Keratinocyte (primary cell): ENCODE results near the gene ACAD9. TPM values are rescaled to one million over a fixed set of nuclear protein-coding genes. Genes with fewer than 3 reads are reported as not detected.

ENCODE experiments used
- DNase-seq: peaks from one replicate; pipeline ENCODE4 v3.0.0-alpha.2; 2011; ENCODE audit warnings: low read depth, missing footprints, low spot score
- FAIRE-seq: peaks from 2 replicates; lab custom pipeline; 2011; peaks lifted over from hg19 to GRCh38; lab: Jason Lieb, UNC
- H2AFZ ChIP-seq: 2 replicates; pipeline ENCODE4 v1.6.0; 2012; ENCODE audit warnings: low read length, control low read depth, inconsistent platforms; ENCODE audit not compliant: control insufficient read depth
- H3K27ac ChIP-seq: 2 replicates; pipeline ENCODE4 v1.5.1; 2011; ENCODE audit warnings: low read length; ENCODE audit not compliant: control insufficient read depth, insufficient read depth
- H3K27me3 ChIP-seq: 3 replicates; pipeline ENCODE4 v1.6.0; 2011; ENCODE audit warnings: low read length; ENCODE audit not compliant: control insufficient read depth, insufficient read depth; ENCODE audit errors: extremely low read depth
- H3K36me3 ChIP-seq, 2 experiments: 2 replicates in 1 of 2; 3 replicates in 1 of 2; pipeline ENCODE4 v1.5.1; 2011; ENCODE audit warnings: low read length in 2 of 2, mild to moderate bottlenecking in 1 of 2; ENCODE audit not compliant: control insufficient read depth in 2 of 2, insufficient read depth in 2 of 2; ENCODE audit errors: extremely low read depth in 1 of 2
- H3K4me1 ChIP-seq: 3 replicates; pipeline ENCODE4 v1.5.1; 2011; ENCODE audit warnings: low read length; ENCODE audit not compliant: control insufficient read depth, insufficient read depth; ENCODE audit errors: extremely low read depth
- H3K4me2 ChIP-seq: 3 replicates; pipeline ENCODE4 v1.6.0; 2011; ENCODE audit warnings: low read depth, low read length; ENCODE audit not compliant: control insufficient read depth, insufficient read depth; ENCODE audit errors: extremely low read depth
- H3K4me3 ChIP-seq, 3 experiments: fragments of 200-600 bp in 1 of 3; sonication (generic) in 1 of 3; 2 replicates in 2 of 3; 3 replicates in 1 of 3; pipeline ENCODE4 v1.5.1; 2011 to 2016; ENCODE audit warnings: low read length in 3 of 3, mild to moderate bottlenecking in 3 of 3, control low read depth in 2 of 3, inconsistent platforms in 1 of 3, low read depth in 1 of 3, mixed read lengths in 1 of 3, mixed run types in 1 of 3, moderate library complexity in 1 of 3; ENCODE audit not compliant: control insufficient read depth in 2 of 3, insufficient read depth in 2 of 3; ENCODE audit errors: extremely low read depth in 1 of 3
- H3K79me2 ChIP-seq: 2 replicates; pipeline ENCODE4 v1.6.0; 2012; ENCODE audit warnings: low read length; ENCODE audit not compliant: control insufficient read depth, insufficient read depth
- H3K9ac ChIP-seq: 3 replicates; pipeline ENCODE4 v1.6.0; 2011; ENCODE audit warnings: low read length; ENCODE audit not compliant: control insufficient read depth, insufficient read depth; ENCODE audit errors: extremely low read depth
- H3K9me1 ChIP-seq: 3 replicates; pipeline ENCODE4 v1.6.0; 2011; ENCODE audit warnings: low read length; ENCODE audit not compliant: control insufficient read depth, insufficient read depth; ENCODE audit errors: extremely low read depth
- H3K9me3 ChIP-seq: 2 replicates; pipeline ENCODE4 v1.5.1; 2012; ENCODE audit warnings: low read depth, low read length; ENCODE audit not compliant: control insufficient read depth
- H4K20me1 ChIP-seq: 3 replicates; pipeline ENCODE4 v1.6.0; 2011; ENCODE audit warnings: low read length; ENCODE audit not compliant: control insufficient read depth, insufficient read depth; ENCODE audit errors: extremely low read depth
- CTCF ChIP-seq, 3 experiments: IDR thresholded peaks in 1 of 3; conservative IDR thresholded peaks in 1 of 3; optimal IDR thresholded peaks in 1 of 3; 2 replicates in 2 of 3; 3 replicates in 1 of 3; pipeline versions ENCODE3 to v1.5.1; 2011; ENCODE audit warnings: low read length in 3 of 3, mild to moderate bottlenecking in 3 of 3, moderate library complexity in 2 of 3, control low read depth in 1 of 3, inconsistent platforms in 1 of 3; ENCODE audit not compliant: insufficient read depth in 2 of 3; ENCODE audit errors: extremely low read depth in 1 of 3
- EZH2 ChIP-seq: IDR thresholded peaks from one replicate; pipeline ENCODE4 v1.6.1; 2012; ENCODE audit warnings: inconsistent platforms, mild to moderate bottlenecking, low read length, moderate library complexity
- dilution Hi-C: fragments of 300-500 bp; cut with MboI; formaldehyde crosslinking; loops from one replicate; pipeline ENCODE4 v1.7.0; 2020; ENCODE audit warnings: low sequenced_read_pairs; ENCODE audit not compliant: extremely low pct_ligation_motif_present
- polyA plus RNA-seq, 5 experiments: library from polyadenylated mRNA; depleted of rRNA in 3 of 5; stranded (reverse) in 3 of 5; stranded (forward) in 1 of 5; unstranded in 1 of 5; fragments of >200 nt; gene quantifications; 1 replicate in 1 of 5; 2 replicates in 3 of 5; 3 replicates in 1 of 5; pipeline versions ENCODE4 v1.2.1 to v1.2.3, GENCODE V29; 2011 to 2012; ENCODE audit warnings: missing spikeins in 2 of 5, low read depth in 1 of 5, low replicate concordance in 1 of 5

Gene ACAD9
- polyA plus RNA-seq, 1 donor (not counting 4 experiments of a cell fraction or from before 2014, with no cell fraction given) = 36.6 TPM

- Histone ChIP-seq H3K36me3 (no peaks in the 10 kb centered on the region), H3K9me1 (no peaks in the 10 kb centered on the region), H4K20me1 (no peaks in the 10 kb centered on the region), H3K4me3 (no peak overlapping the region), H3K27ac (no peak overlapping the region), H2AFZ (no peak overlapping the region), H3K27me3 (peaks cover 13% of the 10 kb centered on the region), H3K9ac (no peak overlapping the region), H3K9me3 (no peaks in the 10 kb centered on the region), H3K4me1 (no peaks in the 10 kb centered on the region), H3K79me2 (no peaks in the 10 kb centered on the region), H3K4me2 (no peak overlapping the region)
- no peak for FAIRE-seq
- DNase-seq = no peak
- dilution Hi-C loops = no loop called here
- no peak for TF ChIP-seq CTCF (optimal IDR thresholded peaks at IDR 0.05 in 1 of 3, IDR thresholded peaks at IDR 0.05 in 1 of 3, conservative IDR thresholded peaks at IDR 0.05 in 1 of 3; ENCODE audit: extremely low read depth in 1 of 3, insufficient read depth in 2 of 3, low read length in 3 of 3)
- TF ChIP-seq EZH2 = no peak
Measured at GRCh38 chr3:128936341-128936740, 56.9 kb downstream of the ACAD9 start.

- H3K36me3 ChIP-seq = no peaks in the 10 kb centered on the region
- H3K27me3 ChIP-seq = no peaks in the 10 kb centered on the region
- H3K9me3 ChIP-seq = no peaks in the 10 kb centered on the region
- H3K79me2 ChIP-seq = no peaks in the 10 kb centered on the region
- dilution Hi-C loops = no loop called here
- H2AFZ ChIP-seq = no peak overlapping the region
- H3K4me1 ChIP-seq = no peaks in the 10 kb centered on the region
- DNase-seq (no peak), FAIRE-seq (no peak)
- no peak overlapping the region for H3K27ac ChIP-seq
- no peak overlapping the region for H3K4me3 ChIP-seq
- TF ChIP-seq EZH2 (no peak), CTCF (optimal IDR thresholded peaks at IDR 0.05 in 1 of 3, IDR thresholded peaks at IDR 0.05 in 1 of 3, conservative IDR thresholded peaks at IDR 0.05 in 1 of 3; ENCODE audit: extremely low read depth in 1 of 3, insufficient read depth in 2 of 3, low read length in 3 of 3) (no peak)
- H3K4me2 ChIP-seq = no peak overlapping the region
- no peak overlapping the region for H3K9ac ChIP-seq
- H4K20me1 ChIP-seq = no peaks in the 10 kb centered on the region
- no peaks in the 10 kb centered on the region for H3K9me1 ChIP-seq
Measured at GRCh38 chr3:128940252-128940651, 60.8 kb downstream of the ACAD9 start.
